Right atrium auricular region (tissue), 2 donors: ENCODE data around the gene GPR152. TPM values are rescaled to one million over a fixed set of nuclear protein-coding genes. Genes with fewer than 3 reads are reported as not detected.

Experiments used
- DNase-seq: peaks from one replicate; pipeline ENCODE4 v3.0.0-alpha.2; 2019; ENCODE audit warnings: low spot score
- H3K27ac ChIP-seq, 2 donors: fragments of 200-600 bp; sonication (generic); 1 replicate in 1 of 2; 2 replicates in 1 of 2; pipeline ENCODE4 v1.5.1; 2016 to 2019
- H3K27me3 ChIP-seq, 2 donors: fragments of 200-600 bp; sonication (generic); one replicate each; pipeline versions ENCODE4 v1.5.1 to v1.6.0; 2017 to 2019
- H3K36me3 ChIP-seq: fragments of 200-600 bp; sonication (generic); one replicate; pipeline ENCODE4 v1.5.1; 2016
- H3K4me1 ChIP-seq, 2 donors: fragments of 200-600 bp; sonication (generic); one replicate each; pipeline versions ENCODE4 v1.5.1 to v1.6.0; 2017 to 2019
- H3K4me3 ChIP-seq, 2 donors: fragments of 200-600 bp; sonication (generic); 1 replicate in 1 of 2; 2 replicates in 1 of 2; pipeline ENCODE4 v1.5.1; 2017 to 2019; ENCODE audit warnings: mild to moderate bottlenecking in 1 of 2, moderate library complexity in 1 of 2
- H3K9me3 ChIP-seq, 2 donors: fragments of 200-600 bp; sonication (generic); one replicate each; pipeline ENCODE4 v1.5.1; 2019
- CTCF ChIP-seq, 2 donors: fragments of 200-600 bp; sonication (generic); IDR thresholded peaks; one replicate each; pipeline ENCODE4 v1.5.1; 2019; ENCODE audit warnings: antibody characterized with exemption in 2 of 2
- total RNA-seq, 2 donors: library from RNA; depleted of rRNA; stranded (reverse); fragments of >200 nt; gene quantifications; one replicate each; pipeline ENCODE4 v1.1.0, GENCODE V29; 2016

The GPR152 gene
- total RNA-seq, 2 donors from 2014 or later, result not detected

- no peak for DNase-seq
- Histone ChIP-seq H3K36me3 (no peaks in the 10 kb centered on the region), H3K27ac (no peak overlapping the region), H3K4me3 (no peak overlapping the region), H3K4me1 (peaks cover 0 to 30% of the 10 kb centered on the region in 2 donors), H3K27me3 (no peaks in the 10 kb centered on the region), H3K9me3 (no peaks in the 10 kb centered on the region)
- TF ChIP-seq CTCF (IDR thresholded peaks at IDR 0.05), result no peak
Observed at GRCh38 chr11:67423891-67424613, 28.5 kb downstream of the GPR152 start.

DNA sequence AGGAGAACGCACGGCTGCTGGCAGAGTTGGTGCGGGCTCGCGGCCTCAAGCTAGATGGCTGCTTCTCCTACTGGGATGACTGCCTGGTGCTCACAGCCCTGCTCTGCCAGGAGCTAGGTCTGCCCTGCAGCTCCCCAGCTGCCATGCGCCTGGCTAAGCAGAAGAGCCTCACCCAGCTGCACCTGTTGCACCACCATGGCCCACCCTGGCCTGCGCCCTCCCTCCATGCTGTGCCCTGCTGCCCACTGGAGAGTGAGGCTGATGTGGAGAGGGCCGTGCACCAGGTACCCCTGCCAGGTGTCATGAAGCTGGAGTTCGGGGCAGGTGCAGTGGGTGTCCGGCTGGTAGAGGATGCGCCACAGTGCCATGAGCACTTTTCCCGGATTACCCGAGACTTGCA lies 29.1 kb downstream of the GPR152 start:
- DNase-seq, result no peak
- H3K4me3 ChIP-seq, result no peak overlapping the region
- no peaks in the 10 kb centered on the region for H3K36me3 ChIP-seq
- no peak overlapping the region for H3K27ac ChIP-seq
- no peaks in the 10 kb centered on the region for H3K27me3 ChIP-seq
- H3K9me3 ChIP-seq, result no peaks in the 10 kb centered on the region
- H3K4me1 ChIP-seq, result peaks cover 0 to 32% of the 10 kb centered on the region in 2 donors
- TF ChIP-seq CTCF (IDR thresholded peaks at IDR 0.05), result no peak

DNA sequence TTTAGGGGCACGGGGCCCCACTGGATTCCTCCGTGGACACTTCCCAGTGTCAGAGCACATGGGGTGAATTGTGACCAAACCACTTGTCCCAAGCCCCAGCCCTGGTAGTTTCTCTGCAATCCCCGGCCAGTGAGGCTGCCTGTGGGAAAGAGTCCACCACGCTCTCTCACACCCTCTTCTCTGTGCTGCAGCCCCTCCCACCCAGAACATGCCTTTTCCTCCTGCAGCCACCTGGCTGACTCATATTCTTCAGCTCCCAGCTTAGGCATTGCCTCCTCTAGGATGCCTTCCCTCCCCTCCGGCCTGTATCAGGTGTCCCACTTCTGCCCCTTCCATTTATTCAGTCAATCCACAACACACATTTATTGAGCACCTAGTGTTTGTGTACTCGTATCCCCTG lies 29.6 kb downstream of the GPR152 start:
- Histone ChIP-seq H3K27ac (no peak overlapping the region), H3K9me3 (no peaks in the 10 kb centered on the region), H3K27me3 (no peaks in the 10 kb centered on the region), H3K36me3 (no peaks in the 10 kb centered on the region), H3K4me3 (no peak overlapping the region), H3K4me1 (peaks cover 0 to 37% of the 10 kb centered on the region in 2 donors)
- TF ChIP-seq CTCF (IDR thresholded peaks at IDR 0.05), result no peak
- DNase-seq, result no peak

DNA sequence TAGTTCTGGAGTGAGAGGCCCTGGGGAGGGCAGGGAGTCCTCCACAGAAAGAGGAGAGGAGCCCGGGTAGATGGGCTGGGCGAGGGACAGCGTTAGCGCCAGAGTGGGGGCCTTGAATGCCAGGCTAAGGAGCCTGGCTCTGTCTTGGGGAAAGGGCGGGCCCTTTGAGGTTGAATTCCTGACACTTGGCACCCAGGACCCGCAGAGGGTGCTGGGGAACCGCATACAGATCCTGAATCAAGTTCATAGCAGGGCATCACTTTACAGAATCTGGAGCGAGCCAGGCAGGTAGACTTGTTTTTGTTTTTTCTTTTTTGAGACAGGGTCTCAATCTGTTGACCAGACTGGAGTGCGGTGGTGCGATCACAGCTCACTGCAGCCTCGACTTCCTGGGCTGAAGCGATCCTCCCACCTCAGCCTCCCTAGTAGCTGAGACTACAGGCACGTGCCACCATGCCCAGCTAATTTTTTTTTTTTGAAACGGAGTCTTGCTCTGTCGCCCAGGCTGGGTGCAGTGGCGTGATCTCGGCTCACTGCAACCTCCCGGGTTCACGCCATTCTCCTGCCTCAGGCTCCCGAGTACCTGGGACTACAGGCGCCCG lies 31.0 kb downstream of the GPR152 start:
- no peak for DNase-seq
- H3K4me3 ChIP-seq, result peak overlapping the region in 1 of 2 donors; percentile 63
- no peaks in the 10 kb centered on the region for H3K27me3 ChIP-seq
- H3K9me3 ChIP-seq, result no peaks in the 10 kb centered on the region
- no peak for TF ChIP-seq CTCF (IDR thresholded peaks at IDR 0.05)
- H3K27ac ChIP-seq, result peak overlapping the region; percentile 87 to 90
- H3K36me3 ChIP-seq, result no peaks in the 10 kb centered on the region
- H3K4me1 ChIP-seq, result peaks cover 0 to 45% of the 10 kb centered on the region in 2 donors

- H3K4me1 ChIP-seq, result peaks cover 0 to 52% of the 10 kb centered on the region in 2 donors
- H3K27ac ChIP-seq, result peak overlapping the region; percentile 87 to 90
- no peak for TF ChIP-seq CTCF (IDR thresholded peaks at IDR 0.05)
- no peaks in the 10 kb centered on the region for H3K36me3 ChIP-seq
- no peaks in the 10 kb centered on the region for H3K27me3 ChIP-seq
- H3K9me3 ChIP-seq, result no peaks in the 10 kb centered on the region
- peak overlapping the region; percentile 34 to 63 for H3K4me3 ChIP-seq
- peak; percentile 97 for DNase-seq
Observed at GRCh38 chr11:67420646-67421429, 31.7 kb downstream of the GPR152 start.
